ENCODE data around the gene KIR3DL1.
"Not testable (repeated sequence)": the region's sequence is repeated elsewhere in the genome, so short reads cannot be mapped to it uniquely, and the experiment has no call there.

DNA sequence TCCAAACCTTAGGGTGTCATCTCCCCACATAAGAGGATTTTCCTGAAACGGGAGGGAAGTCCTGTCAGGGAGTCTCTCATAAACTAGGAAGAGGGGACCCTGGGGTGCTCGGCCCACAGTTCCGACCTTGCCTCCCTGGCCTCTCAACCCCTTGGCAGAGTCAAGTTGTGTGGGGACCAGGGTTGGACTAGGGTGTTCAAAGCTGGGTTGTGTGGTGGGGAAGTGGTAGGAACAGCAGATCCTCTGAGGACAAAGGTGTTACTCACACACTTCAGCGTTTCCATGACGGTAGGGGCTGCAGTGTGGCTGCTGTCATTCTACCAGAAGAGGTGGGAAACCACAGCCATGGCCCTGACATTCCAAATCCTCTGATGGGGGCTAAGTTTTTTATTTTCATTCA lies 18.9 kb downstream of the KIR3DL1 start:
- TF ChIP-seq POLR2A (IDR thresholded peaks at IDR 0.05): not testable (repeated sequence)
- TF ChIP-seq, protein P1, sequence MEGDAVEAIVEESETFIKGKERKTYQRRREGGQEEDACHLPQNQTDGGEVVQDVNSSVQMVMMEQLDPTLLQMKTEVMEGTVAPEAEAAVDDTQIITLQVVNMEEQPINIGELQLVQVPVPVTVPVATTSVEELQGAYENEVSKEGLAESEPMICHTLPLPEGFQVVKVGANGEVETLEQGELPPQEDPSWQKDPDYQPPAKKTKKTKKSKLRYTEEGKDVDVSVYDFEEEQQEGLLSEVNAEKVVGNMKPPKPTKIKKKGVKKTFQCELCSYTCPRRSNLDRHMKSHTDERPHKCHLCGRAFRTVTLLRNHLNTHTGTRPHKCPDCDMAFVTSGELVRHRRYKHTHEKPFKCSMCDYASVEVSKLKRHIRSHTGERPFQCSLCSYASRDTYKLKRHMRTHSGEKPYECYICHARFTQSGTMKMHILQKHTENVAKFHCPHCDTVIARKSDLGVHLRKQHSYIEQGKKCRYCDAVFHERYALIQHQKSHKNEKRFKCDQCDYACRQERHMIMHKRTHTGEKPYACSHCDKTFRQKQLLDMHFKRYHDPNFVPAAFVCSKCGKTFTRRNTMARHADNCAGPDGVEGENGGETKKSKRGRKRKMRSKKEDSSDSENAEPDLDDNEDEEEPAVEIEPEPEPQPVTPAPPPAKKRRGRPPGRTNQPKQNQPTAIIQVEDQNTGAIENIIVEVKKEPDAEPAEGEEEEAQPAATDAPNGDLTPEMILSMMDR (IDR thresholded peaks at IDR 0.05 in 8 of 11, conservative IDR thresholded peaks at IDR 0.05 in 3 of 11): not testable (repeated sequence)
